NK-92 (cell line): Measurements from ENCODE around the gene KCTD16.

Experiments used
- DNase-seq: peaks from one replicate; lab custom pipeline; 2025; ENCODE audit not compliant: unreplicated experiment; lab: John Stamatoyannopoulos, UW

The KCTD16 gene

DNA sequence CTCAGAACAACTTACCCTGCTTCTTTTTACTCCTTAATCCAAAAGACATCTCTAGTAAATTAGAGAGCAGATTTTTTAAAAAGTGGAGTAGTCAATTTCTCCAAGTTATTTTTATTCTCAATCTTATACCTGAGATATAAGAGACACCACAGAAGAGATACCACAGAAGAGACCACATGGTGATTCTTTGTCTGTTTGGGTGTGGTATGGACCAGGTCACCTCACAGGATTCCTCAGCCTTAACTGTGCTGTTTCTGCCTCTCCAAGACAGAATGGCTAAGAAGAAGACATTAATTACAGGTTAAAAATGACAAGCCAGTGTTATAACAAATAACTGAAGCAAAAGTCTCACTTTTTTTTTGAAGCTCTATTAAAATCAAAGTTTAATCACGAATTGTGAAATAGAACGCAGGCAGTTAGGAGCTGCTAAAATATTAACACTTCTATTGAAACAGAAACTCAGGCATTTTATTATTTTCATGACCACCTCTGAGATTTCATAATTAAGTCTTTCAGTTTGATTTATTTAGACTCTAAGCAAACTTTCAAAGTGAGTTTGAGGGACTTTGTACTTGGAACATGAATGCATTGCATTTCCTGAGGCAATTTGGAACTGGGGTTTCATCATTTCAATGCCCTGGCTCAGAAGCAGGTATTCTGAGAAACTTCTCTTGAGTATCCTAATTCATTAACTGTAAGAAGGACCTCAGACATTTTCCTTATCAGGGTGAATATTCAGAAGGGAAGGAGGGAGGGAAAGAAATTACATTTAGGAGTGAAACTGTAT, 280.7 kb downstream of the KCTD16 start:
- no peak for DNase-seq

DNA sequence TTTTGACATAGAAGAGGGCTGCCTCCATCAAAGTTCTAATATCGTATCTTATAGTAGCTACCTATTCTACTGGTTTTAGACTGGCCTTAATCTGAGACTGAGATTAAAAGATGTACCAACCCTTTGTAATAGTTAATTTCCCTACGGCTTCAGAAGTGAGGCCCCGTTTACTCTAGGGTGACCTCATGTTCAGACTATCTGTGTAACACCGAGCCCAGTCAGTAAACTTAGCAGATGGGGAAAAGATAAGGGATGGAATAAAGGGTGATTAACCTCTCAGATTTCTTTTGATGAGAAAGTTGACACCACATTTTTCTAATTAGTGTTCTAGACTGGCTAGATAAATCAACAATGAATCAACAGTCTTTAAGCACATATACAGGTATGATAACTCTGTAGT, 283.1 kb downstream of the KCTD16 start:
- no peak for DNase-seq

DNA sequence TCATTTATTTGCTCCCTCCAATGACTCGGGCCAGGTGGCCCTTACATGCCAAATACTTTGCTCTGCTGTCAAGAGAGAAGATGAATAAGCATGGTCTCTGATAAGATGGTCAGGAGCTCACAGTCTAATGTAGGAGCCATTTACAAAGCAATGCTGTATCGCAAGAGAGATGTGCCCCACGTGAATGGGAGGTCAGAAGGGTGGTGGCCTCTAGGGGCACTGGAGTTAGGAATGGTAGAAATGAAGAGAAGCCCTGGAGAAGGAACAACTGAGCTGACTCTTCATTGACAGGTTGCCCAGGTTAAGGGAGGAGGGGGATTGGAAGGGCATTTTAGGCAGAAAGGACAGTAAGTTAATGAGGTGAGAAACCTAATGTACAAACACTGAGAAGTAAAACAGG, 286.5 kb downstream of the KCTD16 start:
- no peak for DNase-seq

DNA sequence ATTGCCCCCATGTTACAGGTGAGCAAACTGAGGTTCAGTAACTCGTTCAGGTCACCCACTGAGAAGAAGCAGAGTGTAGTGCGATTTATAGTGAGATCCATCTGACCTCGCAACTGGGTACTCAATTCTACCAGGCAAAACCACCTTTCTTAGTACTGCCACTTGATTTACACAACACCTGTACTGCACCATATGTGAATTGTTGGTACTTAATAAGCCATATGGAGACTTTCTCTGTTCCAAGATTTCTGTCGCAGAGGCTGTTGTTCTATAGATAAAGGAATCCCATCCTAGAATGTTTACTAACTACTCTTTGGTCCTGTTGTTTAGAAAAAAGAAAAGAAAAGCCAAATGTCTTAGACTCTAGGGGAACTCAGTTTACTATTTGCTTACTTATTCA, 287.5 kb downstream of the KCTD16 start:
- DNase-seq = no peak

DNA sequence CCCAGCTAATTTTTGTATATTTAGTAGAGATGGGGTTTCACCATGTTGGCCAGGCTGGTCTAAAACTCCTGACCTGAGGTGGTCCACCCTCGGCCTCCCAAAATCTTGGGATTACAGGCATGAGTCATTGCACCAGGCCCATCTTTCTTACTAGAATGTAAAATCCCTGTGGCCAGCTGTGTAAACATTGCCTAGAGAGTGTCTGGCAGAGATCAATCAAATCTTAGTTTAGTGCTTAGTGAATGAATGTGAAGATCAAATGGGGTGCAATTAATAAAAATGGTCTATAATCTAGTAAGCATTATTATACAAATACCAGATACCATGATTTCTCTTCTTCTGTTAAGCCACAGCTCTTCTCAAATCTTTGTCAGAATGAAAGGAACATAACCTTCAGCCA, 289.9 kb downstream of the KCTD16 start:
- no peak for DNase-seq

DNA sequence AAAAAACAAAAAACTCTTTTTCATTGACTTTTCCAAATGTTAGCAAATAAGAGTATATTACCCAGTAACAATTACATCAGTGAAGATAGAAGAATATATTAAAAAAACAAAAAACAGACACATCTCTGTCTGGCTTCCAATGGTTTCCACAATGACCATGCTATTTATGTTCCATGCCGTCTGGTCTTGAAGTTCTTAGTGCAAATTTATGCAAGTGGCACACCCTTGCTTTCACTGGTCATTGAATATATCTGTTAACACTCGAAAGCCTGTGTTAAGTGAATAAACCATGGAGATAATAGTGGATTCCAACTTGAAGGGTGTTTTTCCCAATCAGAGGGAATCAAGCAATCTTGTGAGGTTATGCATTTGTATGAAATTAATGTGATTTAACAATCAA, 291.9 kb downstream of the KCTD16 start:
- DNase-seq = no peak

DNA sequence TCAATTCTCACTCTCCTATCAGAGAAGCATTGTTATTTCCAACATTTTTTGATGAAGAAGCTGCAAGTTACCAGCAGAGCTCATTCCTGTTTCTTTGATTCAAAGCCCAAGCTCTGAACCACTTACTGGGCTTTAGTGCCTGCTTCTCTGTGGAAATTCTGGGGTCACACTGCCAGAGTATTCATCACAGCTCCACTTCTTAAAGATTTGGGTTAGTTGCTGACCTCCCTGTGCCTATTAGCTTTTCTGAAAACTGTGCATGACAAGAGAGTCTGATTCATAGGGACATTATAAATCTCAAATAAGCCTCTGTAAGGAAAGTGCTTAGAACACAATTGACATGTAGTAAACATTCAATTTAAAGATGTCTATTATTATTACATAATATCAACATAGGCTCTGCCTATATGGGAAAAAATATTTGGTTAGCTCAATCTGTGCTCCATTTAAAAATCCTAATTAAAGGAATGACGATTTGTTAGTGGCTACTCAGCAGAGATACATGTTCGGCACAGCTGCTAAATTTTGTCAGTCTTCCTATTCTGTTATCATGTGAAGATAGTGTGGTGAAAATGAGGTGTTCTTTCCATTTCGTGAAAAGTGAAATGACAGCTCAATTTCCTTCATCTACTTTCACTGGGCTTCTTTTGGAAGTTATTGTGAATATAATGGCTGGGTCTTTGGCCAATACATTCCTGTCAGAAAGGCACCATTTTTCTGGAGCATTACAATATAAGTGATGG, 293.0 kb downstream of the KCTD16 start:
- no peak for DNase-seq

DNA sequence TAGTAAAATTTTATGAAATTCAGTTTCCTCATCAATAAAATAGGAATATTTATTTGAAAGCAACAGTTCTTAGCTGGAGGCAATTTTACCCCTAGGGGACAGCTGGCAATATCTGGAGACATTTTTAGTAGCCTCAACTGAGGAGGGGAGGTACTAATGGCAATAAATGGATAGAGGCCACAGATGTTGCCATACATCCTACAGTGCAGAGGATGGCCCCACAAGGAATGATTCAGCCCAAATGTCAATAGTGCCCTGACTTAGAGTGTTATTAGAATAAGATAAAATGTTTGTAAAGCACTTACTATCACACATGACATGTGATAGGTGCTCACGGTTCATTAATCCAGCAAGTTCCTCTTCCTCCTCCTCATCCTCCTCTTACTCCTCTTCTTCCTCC, 293.6 kb downstream of the KCTD16 start:
- no peak for DNase-seq

DNA sequence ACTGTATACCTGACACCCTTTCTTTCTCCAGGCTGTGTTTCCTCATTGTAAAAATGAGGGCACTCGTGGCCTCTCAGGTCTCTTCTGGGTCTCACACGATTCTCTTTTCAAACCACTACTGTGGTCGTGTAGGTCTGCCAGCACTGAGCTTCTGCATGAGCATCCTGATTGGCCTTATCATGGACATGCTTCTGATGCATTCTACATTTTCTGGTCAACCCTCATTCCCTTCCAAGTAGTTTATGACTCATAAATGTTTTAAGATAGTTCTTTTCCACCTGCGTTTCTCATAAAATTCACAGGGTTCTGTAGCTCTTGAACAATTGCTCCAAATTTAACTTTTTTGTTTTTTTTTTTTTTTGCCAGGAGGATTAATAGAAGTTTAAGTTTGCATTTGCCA, 294.8 kb downstream of the KCTD16 start:
- DNase-seq = no peak

DNA sequence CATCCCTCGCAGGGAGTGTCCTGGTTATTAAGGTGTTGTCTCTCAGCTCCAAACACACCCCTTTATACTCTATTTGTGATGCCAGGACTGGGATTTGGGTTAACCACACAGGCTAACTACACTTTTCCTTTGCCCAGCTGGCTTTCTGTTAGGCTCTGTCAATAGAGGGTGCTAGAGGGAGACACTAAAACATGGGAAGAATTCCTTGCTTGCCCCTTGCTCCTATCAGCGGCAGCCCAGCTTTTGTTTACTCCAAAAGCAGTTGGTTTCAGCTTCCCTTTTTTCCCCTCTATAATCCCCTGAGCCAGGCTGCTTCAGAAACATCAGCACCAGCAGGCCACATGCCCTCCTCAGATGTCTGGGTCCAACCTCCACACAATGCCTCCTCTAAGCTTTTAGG, 297.1 kb downstream of the KCTD16 start:
- DNase-seq = no peak

DNA sequence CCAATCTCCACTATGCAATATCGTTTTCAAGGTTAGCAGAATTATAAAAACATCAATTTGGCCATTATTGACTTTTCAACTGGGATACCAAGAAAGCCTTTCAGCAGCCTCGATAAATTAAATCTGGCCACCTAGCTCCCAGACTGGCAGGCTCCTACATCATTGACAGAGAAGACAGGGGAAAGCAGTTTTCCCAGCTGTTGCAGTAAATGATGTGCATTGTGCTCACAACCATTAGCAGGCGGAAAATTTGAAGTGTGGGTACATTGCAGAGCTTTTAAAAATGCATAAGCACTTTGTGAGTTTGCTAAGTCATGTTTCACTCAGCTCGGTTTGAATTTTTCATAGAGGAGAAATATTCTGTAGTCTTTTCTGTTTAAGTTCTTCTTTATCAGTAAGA, 297.9 kb downstream of the KCTD16 start:
- DNase-seq = no peak

DNA sequence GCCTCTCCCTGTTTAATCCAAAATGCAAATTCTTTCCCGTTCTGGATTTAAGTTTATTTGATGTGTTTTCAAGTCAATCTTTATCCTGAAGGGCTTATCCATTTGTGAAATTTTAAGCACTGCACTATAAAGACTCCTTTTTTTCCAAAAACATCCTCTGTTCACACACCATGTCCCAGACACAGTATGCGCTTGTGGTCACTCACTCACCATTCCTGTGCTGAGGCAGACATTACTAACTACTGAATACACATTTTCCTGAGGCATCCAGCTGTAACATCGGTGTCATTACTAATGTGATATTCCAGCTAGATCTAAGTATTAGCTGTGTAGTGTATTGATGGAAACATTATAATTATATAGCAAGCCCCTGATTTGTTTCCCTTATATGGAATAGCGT, 298.4 kb downstream of the KCTD16 start:
- DNase-seq = no peak

DNA sequence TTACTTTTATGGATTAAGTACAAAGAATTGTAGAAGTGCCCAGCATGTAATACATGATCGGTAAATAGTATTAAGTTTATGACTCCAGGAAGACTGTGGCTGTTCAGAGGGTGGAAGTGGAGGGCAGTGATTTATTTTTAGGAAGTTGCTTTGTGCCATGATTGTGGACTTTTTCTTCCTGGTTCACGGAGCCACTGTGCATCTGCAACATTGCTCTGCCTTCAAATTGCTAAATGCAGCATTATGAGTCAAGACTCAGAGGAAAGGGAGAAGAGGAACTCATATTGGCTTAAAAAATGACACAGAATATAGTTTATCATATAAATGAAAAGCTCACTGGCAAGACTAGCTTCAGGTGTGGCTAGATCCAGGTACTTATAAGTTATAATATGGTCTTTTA, 301.5 kb downstream of the KCTD16 start:
- DNase-seq = no peak

DNA sequence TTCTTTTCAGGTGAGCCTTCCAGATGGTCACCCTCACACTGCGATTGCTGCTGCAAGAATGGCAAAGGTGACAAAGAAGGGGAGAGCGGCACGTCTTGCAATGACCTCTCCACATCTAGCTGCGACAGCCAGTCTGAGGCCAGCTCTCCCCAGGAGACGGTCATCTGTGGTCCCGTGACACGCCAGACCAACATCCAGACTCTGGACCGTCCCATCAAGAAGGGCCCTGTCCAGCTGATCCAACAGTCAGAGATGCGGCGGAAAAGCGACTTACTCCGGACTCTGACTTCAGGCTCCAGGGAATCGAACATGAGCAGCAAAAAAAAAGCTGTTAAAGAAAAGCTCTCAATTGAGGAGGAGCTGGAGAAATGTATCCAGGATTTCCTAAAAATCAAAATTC, 303.0 kb downstream of the KCTD16 start:
- no peak for DNase-seq

DNA sequence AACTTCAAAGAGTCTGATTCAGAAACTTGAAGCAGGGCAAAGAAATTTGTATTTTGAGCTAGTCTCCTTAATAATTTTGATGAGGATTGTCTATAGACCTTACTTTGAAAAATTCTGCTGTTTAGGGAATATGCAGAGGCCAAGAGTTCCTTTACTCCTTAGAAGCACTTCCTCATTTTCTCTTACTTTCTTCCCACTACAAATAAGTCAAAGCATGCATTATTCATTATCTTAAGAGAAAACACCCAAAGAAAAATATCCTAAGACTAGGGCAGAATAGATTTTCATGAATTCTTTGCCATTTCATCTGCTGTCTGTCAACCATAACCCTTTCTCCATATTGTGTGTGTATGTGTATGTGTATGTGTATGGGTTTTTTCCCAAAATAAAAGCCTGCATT, 307.9 kb downstream of the KCTD16 start:
- DNase-seq = no peak

DNA sequence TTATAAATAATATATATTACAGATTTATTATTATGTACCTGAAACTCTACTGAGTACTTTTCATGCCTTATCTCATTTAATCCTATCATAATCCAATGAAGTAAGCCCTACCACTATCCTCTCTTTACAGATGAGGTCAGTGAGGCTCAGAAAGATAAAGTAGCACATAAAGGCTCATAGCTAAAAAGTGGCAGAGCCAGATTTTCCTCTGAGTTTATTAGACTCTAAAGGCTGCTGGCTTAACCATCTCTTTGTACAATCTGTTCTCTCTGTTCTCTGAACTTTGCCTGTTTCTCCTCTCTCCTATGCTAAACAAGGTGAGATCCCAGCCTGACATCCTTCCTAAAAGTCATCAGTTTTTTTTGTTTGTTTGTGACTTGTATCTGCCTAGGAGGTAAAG, 311.2 kb downstream of the KCTD16 start:
- no peak for DNase-seq

DNA sequence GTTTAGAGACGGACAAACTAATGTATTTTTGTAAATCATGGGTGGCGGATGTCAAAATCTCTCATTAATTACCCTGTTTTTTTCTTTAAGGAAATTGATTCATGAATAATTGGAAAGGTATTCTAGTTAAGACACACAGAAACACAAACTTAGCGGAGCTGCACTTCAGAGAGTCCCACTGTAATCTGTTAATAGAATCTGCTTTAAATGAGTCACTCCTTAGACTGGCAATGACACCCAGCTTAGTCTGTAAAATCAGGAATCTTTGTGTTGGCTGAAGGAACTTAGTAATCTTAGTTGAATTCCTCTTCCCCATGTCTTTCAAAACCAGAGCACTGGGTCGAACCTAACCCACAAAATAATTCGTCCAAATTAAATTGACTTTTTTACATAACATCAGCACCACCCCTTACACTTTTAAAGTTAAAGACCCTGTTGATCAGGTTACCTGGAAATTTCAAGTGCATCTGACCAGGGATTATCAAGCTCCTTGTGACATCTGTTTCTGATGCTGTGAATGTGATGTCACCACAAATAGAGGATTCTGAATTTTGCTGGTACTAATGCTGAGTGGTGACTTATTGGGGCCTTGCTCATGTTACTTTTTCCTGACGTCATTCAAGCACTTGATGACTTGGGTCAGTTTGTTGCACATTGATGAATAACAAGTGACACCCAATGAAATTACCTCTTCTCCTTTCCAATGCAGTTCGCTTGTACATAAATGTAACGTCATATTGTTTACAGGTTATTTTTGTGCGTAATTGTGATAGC, 313.6 kb downstream of the KCTD16 start:
- DNase-seq = no peak

DNA sequence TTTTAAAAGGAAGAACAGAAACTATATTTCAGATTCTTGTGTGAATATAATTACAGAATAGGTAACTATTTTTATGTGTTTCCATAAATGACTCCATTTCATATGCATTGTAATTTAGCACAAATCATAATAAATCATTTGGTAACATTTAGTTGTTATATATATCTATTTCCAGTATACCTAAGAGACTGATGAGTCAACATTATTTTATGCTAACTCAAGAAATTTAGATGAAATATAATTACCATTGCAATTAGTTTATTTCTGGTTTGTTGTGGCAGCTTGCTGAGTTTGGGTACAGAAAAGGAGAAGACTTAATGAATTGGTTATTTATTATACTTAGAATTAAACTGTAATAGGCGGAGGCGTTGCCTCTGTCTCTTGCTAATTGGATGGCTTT, 314.9 kb downstream of the KCTD16 start:
- no peak for DNase-seq

DNA sequence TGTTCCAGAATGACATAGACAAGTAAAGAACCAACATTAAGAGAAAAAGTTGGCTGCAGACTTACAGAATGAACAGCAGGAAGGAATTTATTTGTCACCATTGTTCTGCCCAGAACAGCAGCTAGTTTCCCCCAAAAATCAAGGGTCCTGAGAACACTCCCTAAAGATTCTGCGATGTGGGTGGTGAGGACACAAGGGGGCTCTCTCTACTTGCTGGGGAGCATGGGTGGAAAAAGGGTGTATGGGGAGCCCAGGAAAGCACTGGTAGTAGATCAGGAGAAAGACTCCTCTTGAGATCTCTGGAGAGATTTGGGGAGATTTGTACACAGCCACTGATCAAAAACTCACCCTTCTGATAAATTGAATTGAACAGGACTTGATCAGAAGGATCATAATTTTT, 316.5 kb downstream of the KCTD16 start:
- DNase-seq = no peak

DNA sequence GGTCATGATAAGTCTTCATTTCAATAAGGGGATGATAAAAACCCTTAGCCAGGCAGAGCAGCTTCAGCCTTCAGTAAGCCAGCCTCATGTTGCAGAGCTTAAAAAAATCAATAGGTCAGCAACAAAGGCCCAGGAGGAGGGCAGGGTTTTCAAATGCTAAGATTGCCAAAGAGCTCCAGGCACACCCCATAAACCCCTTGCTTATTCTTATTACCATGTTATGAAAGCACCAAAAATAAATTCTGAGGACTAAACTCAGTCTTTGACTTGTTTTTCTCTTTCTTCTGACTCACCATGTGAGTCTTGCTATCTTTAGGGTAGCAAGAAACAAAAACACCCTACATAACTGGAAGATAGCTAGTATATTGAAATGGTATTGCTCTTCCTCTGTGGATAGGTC, 317.1 kb downstream of the KCTD16 start:
- DNase-seq = no peak

DNA sequence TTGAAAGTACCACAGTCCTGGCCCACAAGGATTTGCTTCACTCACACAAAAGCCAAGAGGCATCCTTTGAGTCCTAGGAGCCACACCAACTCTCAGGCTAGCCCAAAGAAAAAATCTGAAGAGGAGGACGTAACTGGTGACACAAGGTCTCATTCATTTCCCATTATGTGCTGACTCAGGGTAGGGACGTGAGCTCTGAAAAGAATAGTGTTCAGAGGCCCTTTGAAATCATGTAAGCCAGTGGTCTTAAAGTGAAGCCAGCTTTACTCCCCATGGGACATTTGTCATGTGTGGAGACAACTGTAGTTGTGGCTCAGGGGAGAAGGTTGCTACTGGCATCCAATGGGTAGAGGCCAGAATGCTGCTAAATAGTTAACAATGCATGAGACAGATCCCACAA, 332.4 kb downstream of the KCTD16 start:
- no peak for DNase-seq
